Fibroblast of mammary gland (primary cell): ENCODE results near the gene TMEFF1.

ENCODE experiments used
- DNase-seq: peaks from one replicate; pipeline ENCODE4 v3.0.0-alpha.2; 2010; ENCODE audit warnings: low read depth
- H3K4me3 ChIP-seq: 2 replicates; pipeline ENCODE4 v1.5.1; 2011; ENCODE audit warnings: low read depth, mild to moderate bottlenecking, low read length, moderate library complexity; ENCODE audit not compliant: control insufficient read depth
- TF ChIP-seq, protein P1 (sequence below): conservative IDR thresholded peaks from 2 replicates; pipeline ENCODE4 v1.5.1; 2011; ENCODE audit warnings: low read depth, low read length, inconsistent platforms; ENCODE audit not compliant: control insufficient read depth, insufficient read depth

Gene TMEFF1

DNA sequence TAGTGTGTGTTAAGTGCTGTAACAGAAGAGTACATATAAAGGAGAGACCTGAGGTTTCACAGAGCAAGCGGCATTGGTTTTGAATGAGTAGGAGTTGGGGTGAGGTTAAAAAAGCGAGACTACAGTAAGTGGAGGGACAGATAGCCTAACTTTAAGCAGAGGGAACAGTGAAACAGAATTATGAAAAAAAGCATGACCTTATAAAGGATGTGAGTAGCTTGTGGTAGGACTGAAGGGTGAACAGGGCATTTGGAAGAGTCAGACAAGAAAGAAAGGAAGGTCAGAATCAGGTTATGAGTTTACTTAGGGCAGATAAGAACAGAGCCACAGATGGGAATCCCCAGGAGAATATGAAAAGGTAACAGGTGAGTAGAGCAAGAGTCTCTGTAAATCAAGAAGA, 23.5 kb upstream of the TMEFF1 start:
- no peak for DNase-seq
- TF ChIP-seq, protein P1, sequence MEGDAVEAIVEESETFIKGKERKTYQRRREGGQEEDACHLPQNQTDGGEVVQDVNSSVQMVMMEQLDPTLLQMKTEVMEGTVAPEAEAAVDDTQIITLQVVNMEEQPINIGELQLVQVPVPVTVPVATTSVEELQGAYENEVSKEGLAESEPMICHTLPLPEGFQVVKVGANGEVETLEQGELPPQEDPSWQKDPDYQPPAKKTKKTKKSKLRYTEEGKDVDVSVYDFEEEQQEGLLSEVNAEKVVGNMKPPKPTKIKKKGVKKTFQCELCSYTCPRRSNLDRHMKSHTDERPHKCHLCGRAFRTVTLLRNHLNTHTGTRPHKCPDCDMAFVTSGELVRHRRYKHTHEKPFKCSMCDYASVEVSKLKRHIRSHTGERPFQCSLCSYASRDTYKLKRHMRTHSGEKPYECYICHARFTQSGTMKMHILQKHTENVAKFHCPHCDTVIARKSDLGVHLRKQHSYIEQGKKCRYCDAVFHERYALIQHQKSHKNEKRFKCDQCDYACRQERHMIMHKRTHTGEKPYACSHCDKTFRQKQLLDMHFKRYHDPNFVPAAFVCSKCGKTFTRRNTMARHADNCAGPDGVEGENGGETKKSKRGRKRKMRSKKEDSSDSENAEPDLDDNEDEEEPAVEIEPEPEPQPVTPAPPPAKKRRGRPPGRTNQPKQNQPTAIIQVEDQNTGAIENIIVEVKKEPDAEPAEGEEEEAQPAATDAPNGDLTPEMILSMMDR = no peak
- no peak overlapping the region for H3K4me3 ChIP-seq

DNA sequence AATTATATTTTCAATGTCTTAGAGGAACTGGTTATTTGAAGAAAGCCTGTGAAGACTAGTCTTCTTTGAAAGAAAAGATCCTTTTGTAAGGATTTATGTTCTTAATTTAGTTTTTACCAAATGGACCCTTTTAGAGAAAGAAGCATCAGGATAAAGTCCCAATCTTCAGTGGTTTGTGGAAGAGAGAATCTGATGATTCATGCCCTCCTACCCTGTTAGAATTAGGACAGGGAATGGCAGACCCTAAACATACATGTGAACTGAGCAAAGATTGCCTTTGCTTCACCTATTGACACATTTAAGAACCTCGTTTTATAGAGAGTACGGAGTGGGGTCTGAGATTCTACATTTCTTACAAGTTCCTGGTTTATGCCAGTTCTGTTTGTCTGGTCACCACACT, 20.1 kb upstream of the TMEFF1 start:
- H3K4me3 ChIP-seq = no peak overlapping the region
- DNase-seq = no peak
- TF ChIP-seq, protein P1 = no peak

DNA sequence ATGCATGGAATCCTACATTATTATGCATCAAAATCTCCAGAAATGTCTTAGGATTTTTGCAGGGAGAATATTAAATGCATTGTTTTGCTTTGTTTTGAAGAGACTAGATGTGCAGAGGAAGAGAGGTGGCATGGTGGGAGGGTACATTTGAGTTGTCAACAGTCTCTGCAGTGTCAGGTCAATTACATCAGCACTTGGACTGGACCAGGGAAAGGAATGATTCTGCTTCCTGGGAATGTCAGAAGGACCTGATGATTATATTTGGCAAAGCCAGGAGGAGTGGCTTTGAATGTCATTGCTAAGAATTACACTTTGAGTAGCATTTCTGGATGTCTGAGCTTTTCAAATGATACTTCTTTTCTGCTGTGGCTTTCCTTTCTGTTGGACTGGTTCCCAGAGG, 17.5 kb upstream of the TMEFF1 start:
- no peak for DNase-seq
- TF ChIP-seq, protein P1 = no peak
- no peak overlapping the region for H3K4me3 ChIP-seq

DNA sequence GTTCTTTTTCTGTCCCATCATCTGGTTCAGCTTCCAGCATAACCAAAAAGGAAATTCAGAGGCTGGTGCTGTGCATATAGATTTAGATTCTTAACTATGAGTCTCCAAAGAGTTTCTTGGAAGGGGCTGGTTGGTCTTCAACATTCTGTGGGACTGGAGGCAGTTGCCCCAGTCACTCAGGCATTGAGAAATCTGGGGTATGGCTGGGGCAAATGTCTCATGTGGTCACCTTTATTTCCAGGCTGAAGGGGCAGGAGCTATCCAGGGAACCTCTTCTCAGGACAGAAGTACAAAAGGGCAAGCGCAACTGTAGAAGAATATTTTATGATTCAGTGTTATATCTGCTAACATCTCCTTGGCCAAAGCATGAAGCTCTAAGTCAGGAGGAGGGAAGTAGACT, 15.4 kb upstream of the TMEFF1 start:
- TF ChIP-seq, protein P1 = no peak
- no peak for DNase-seq
- no peak overlapping the region for H3K4me3 ChIP-seq

DNA sequence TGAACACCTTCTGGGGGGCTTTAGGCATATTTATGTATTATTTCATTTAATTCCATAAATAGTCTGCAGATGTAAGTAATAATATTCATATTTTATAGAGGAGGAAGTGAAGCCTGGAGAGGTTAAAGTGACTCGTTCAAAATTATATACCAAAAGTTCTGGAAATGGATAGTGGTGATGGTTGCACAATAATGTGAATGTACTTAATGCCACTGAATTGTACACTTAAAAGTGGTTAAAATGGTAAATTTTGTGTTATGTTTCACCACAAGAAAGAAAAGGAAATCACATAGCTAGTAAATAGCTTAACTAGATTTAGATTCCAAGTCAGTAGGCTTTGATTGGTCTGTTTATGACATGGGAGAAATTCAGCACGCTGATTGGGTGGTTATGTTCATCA, 13.0 kb upstream of the TMEFF1 start:
- no peak for DNase-seq
- H3K4me3 ChIP-seq = no peak overlapping the region
- TF ChIP-seq, protein P1 = no peak

GRCh38 chr9:100465274-100465673, 7.7 kb upstream of the TMEFF1 start:
- DNase-seq = no peak
- TF ChIP-seq, protein P1 = no peak

DNA sequence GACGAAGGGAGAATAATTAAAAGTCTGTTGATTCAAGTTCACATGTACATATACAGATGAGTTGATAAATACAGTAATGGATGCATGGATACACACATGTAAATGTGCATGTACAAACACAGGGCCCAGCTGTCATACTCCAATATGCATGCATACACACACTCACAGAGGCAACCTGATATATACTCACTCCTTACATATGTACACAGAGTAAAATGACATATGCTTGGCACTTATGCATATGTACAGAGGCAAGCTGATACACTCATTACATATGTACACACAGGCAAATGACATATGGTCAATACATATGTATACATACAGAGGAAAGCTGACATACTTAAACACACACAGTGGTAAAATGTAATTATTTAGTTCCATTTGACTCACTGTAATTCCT, 7.2 kb upstream of the TMEFF1 start:
- TF ChIP-seq, protein P1 = no peak
- DNase-seq = no peak
- H3K4me3 ChIP-seq = no peak overlapping the region

More at GRCh38 chr9:100465274-100465673, 7.7 kb upstream of the TMEFF1 start:
- no peak overlapping the region for H3K4me3 ChIP-seq
